ENCODE measurements around the gene PRM2. TPM values are rescaled to one million over a fixed set of nuclear protein-coding genes. Genes with fewer than 3 reads are reported as not detected.

Gene PRM2
- total and polyA plus RNA-seq, 2 of the 8 experiments (the other 6 are each of a cell fraction or from before 2014, with no cell fraction given): not detected

GRCh38 chr16:11258553-11259492 is 17.5 kb downstream of the PRM2 start:
- CTCF ChIA-PET (ENCODE audit: partially characterized antibody): interaction anchor here (0.7 to 6.8 kb wide), 17 partner anchors 11 to 1612 kb away, joined by 3 to 79 read pairs (median 4); partner anchors contain the start of genes PRM3 and TNP2
- Histone ChIP-seq H3K27ac (ENCODE audit: low read depth, low read length) (no peak overlapping the region), H4K20me1 (replicated peaks in 1 of 2; ENCODE audit: control insufficient read depth in 1 of 2, insufficient read depth in 2 of 2, low read length in 2 of 2) (peaks cover 4 to 12% of the 10 kb centered on the region in 2 experiments), H3K56ac (replicated peaks; ENCODE audit: insufficient read length, low read depth, low read length) (no peak overlapping the region), H2BK20ac (ENCODE audit: low read length) (peak overlapping the region; percentile 23; the same call in 1 of the 2 replicates), H3K4me1 (replicated peaks in 1 of 4; ENCODE audit: control insufficient read depth in 3 of 4, insufficient read depth in 4 of 4, low read length in 3 of 4) (peaks cover 0 to 17% (median 6%) of the 10 kb centered on the region in 4 experiments; a peak in 5 of 7 replicates), H4K91ac (replicated peaks; ENCODE audit: insufficient read length, low read length) (no peak overlapping the region), H3K18ac (ENCODE audit: extremely low read depth, low read length) (peak overlapping the region; percentile 29; the same call in 1 of the 2 replicates), H3K4me3 (ENCODE audit: extremely low read depth in 1 of 4, insufficient read depth in 2 of 4, low read depth in 3 of 4, low read length in 4 of 4) (no peak overlapping the region), H3K4me2 (ENCODE audit: insufficient read depth in 1 of 2, low read depth in 2 of 2, low read length in 2 of 2) (no peak overlapping the region), H4K8ac (ENCODE audit: extremely low read depth, insufficient read depth, low read length) (no peak overlapping the region), H3K79me2 (ENCODE audit: control insufficient read depth in 1 of 2, insufficient read depth in 2 of 2, low read length in 2 of 2) (peaks cover 0 to 17% of the 10 kb centered on the region in 2 experiments; a peak in 2 of 4 replicates), H3K27me3 (replicated peaks in 1 of 4; ENCODE audit: control insufficient read depth in 3 of 4, extremely low read depth in 1 of 4, insufficient read depth in 3 of 4, low read length in 3 of 4) (no peaks in the 10 kb centered on the region; a peak in 2 of 7 replicates), H2BK15ac (ENCODE audit: low read length) (0 out of 2 replicates have a peak overlapping the region, but pooled peaks have one; percentile 25), H3K79me1 (ENCODE audit: low read depth, low read length) (no peaks in the 10 kb centered on the region), H3K4ac (replicated peaks; ENCODE audit: insufficient read length, low read depth, low read length) (no peak overlapping the region), H2BK120ac (replicated peaks; ENCODE audit: low read depth, low read length) (no peak overlapping the region), H3K9ac (replicated peaks in 1 of 4; ENCODE audit: extremely low read depth in 1 of 4, low read depth in 3 of 4, low read length in 3 of 4) (no peak overlapping the region), H2AK5ac (ENCODE audit: low read depth, low read length) (peak overlapping the region; percentile 56; the same call in 1 of the 2 replicates), H2AFZ (ENCODE audit: low read length) (no peak overlapping the region), H3K14ac (ENCODE audit: insufficient read length) (no peak overlapping the region), H2BK12ac (ENCODE audit: low read depth, low read length) (peak overlapping the region; percentile 77; the same call in 1 of the 2 replicates), H3K36me3 (ENCODE audit: control insufficient read depth in 2 of 4, insufficient read depth in 4 of 4, low read length in 3 of 4) (peaks cover 0 to 3% (median 1%) of the 10 kb centered on the region in 4 experiments; a peak in 3 of 8 replicates), H3K23me2 (ENCODE audit: low read depth, low read length) (peaks cover 13% of the 10 kb centered on the region), H2BK5ac (ENCODE audit: low read depth, low read length) (peak overlapping the region; percentile 79), H3K9me3 (ENCODE audit: insufficient read depth in 2 of 2, low read depth in 1 of 2, low read length in 1 of 2) (no peaks in the 10 kb centered on the region), H4K5ac (ENCODE audit: insufficient read length, low read depth, low read length) (no peak overlapping the region), H3K23ac (ENCODE audit: insufficient read length) (no peak overlapping the region)
- 87% methylated on average over 15 of the region's 15 CpGs; no CpG with 5 or more reads in 1 of the 2 experiments for WGBS, 2 experiments (ENCODE audit: extremely low coverage in 1 of 2, insufficient coverage in 1 of 2, insufficient read length in 1 of 2, insufficient replicate concordance in 2 of 2, low coverage in 1 of 2, low lambda C conversion rate in 2 of 2, missing lambda C conversion rate in 1 of 2)
- FAIRE-seq: no peak
- no peak for DNase-seq (ENCODE audit: low read depth in 1 of 2, low spot score in 2 of 2)
- TF ChIP-seq TEAD4 (IDR thresholded peaks at IDR 0.05; ENCODE audit: low read depth, low read length) (no peak), HDAC2 (IDR thresholded peaks at IDR 0.05; ENCODE audit: borderline replicate concordance in 1 of 2, low read depth in 2 of 2, low read length in 2 of 2) (no peak), HDAC6 (IDR thresholded peaks at IDR 0.05; ENCODE audit: low read depth, low read length) (no peak), RBBP5 (IDR thresholded peaks at IDR 0.05; ENCODE audit: borderline replicate concordance, low read depth, low read length) (no peak), YY1 (IDR thresholded peaks at IDR 0.05; ENCODE audit: low read depth, low read length) (no peak)
- POLR2A ChIA-PET (ENCODE audit: partially characterized antibody): interaction anchor here (1.4 to 4.1 kb wide), 4 partner anchors 14 to 100 kb away, joined by 3 to 27 read pairs (median 8); partner anchors contain the start of gene PRM3

Measured in H1 (cell line).